Hematopoietic multipotent progenitor cell (in vitro differentiated cells): ENCODE data around the gene SPACA5B. TPM values are rescaled to one million over a fixed set of nuclear protein-coding genes. Genes with fewer than 3 reads are reported as not detected.

Experiments
- small RNA-seq: library from RNA; depleted of rRNA; stranded (forward); fragments of <200 nt; gene quantifications from one replicate; pipeline ENCODE3, GENCODE V24; 2012
- total RNA-seq: library from RNA; depleted of rRNA; stranded (reverse); fragments of >200 nt; gene quantifications from one replicate; pipeline ENCODE4 v1.2.3, GENCODE V29; 2012

SPACA5B gene
- total RNA-seq, 1 donor, result not detected

Small RNA genes lying within 50 kb of the gene (small RNA-seq; reads per million reads assigned to genes)
- not detected for gene AC245047.7
- gene RNU6-707P, result not detected

Other genes with a start within 250 kb of the SPACA5B start
- gene ZNF182, start 126.6 kb upstream of the SPACA5B start, total RNA-seq, result 2.2 TPM
- gene SPACA5, start 123.6 kb upstream of the SPACA5B start, total RNA-seq, result not detected
- gene ZNF630, start 59.0 kb upstream of the SPACA5B start, total RNA-seq, result 1.3 TPM
- not detected for gene SSX5, start 66.2 kb downstream of the SPACA5B start, total RNA-seq
- gene SSX1, start 124.8 kb downstream of the SPACA5B start, total RNA-seq, result not detected
- gene SSX3, start 226.1 kb downstream of the SPACA5B start, total RNA-seq, result not detected